Neuron (in vitro differentiated cells): ENCODE data around the gene FAM174C.

ENCODE experiments used
- H2AFZ ChIP-seq: one replicate; pipeline ENCODE4 v1.6.1; 2013; ENCODE audit warnings: low read depth, mild to moderate bottlenecking, inconsistent platforms, low read length, moderate library complexity
- H3K27me3 ChIP-seq: one replicate; pipeline ENCODE4 v1.6.1; 2013; ENCODE audit warnings: low read length; ENCODE audit not compliant: insufficient read depth
- H3K36me3 ChIP-seq: one replicate; pipeline ENCODE4 v1.6.1; 2013; ENCODE audit warnings: low read length; ENCODE audit not compliant: insufficient read depth
- H3K4me1 ChIP-seq: one replicate; pipeline ENCODE4 v1.6.1; 2013; ENCODE audit warnings: low read length; ENCODE audit not compliant: insufficient read depth
- H3K4me3 ChIP-seq: 2 replicates; pipeline ENCODE4 v1.5.1; 2013; ENCODE audit warnings: mild to moderate bottlenecking, low read length, moderate library complexity
- H3K9me3 ChIP-seq: one replicate; pipeline ENCODE4 v1.6.1; 2013; ENCODE audit warnings: low read length

The FAM174C gene

DNA sequence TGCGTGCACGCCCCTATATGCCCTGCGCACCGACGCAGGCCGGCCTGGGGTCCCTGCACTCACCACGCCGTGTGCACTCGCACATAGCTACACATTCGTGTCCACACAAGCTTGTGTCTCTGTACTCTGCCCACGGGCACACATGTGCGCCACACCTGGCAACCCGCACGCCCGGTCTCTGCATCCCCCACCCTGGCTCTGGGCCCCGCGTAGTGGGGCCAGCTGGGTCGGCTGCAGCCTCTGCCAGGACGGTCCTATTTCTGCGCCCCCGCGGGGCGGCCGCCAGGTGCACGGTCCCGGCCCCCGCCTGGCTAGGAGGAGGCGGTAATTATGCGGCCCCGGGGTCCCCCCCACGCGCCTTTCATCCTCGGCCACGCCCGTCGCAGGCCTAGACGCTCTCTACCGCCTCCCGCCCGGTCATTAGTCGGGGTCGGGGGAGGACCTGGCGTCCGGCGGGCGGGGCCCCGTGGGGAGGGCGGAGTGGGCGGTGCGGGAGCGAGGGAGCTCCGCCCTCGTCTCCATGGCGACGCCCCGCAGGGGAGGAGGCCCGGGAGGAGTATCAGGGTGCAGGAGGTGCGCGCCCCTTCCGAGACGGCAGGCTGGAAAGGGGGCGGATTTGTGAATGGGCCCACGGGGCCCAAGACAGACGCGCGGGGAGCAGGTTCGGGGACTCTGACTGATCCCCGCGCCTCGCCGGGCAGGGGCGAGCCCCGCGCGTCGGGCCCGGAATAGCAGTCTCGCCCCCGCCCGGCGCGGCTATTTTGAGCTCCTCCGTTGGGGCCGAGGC, 9.0 kb upstream of the FAM174C start:
- Histone ChIP-seq H3K27me3 (no peaks in the 10 kb centered on the region), H3K36me3 (peaks cover 13% of the 10 kb centered on the region), H3K4me1 (peaks cover 79% of the 10 kb centered on the region), H3K4me3 (peak overlapping the region; percentile 36), H2AFZ (no peak overlapping the region), H3K9me3 (no peaks in the 10 kb centered on the region)

GRCh38 chr19:1266916-1267476, 8.3 kb upstream of the FAM174C start:
- H3K27me3 ChIP-seq = no peaks in the 10 kb centered on the region
- H2AFZ ChIP-seq = no peak overlapping the region
- peak overlapping the region; percentile 36 for H3K4me3 ChIP-seq
- H3K9me3 ChIP-seq = no peaks in the 10 kb centered on the region
- H3K4me1 ChIP-seq = peaks cover 79% of the 10 kb centered on the region
- H3K36me3 ChIP-seq = peaks cover 19% of the 10 kb centered on the region

DNA sequence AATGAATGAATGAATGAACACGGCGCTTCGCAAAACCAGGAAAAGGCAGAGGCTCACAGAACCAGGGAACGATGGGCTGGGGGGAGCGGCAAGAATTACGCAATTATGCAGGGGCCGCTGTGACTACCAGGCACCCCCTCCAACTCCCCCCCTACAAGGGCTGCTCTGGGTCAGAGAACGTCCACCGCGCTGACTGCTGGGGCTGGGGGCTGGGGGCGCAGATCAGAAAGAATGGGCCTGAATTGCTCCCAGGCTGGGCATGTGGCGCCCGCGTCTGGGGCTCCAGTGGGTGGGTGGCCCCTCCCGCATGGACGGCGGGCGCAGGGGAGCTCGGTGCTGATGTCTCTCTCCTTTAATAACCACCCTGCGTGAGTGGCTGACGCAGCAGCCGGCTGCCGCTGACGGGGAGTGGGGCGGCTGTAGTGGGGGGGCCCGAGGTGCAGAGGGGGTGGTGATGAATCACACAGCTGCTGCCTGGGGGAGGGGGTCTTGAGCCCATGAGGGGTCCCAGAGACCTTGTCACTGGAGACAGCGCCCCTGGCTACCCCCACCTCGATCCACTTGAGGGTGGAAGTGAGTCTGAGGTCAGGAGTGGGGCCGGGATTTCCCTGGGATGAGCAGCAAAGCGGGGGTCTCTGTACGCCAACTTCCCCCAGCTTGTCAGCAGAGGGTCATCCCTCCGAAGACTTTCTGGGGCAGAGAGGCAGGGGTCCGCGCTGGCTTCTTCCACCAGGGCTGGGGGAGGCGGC, 7.7 kb upstream of the FAM174C start:
- Histone ChIP-seq H3K27me3 (no peaks in the 10 kb centered on the region), H3K4me1 (peaks cover 75% of the 10 kb centered on the region), H3K9me3 (no peaks in the 10 kb centered on the region), H3K4me3 (peak overlapping the region; percentile 36), H2AFZ (no peak overlapping the region), H3K36me3 (peaks cover 26% of the 10 kb centered on the region)

DNA sequence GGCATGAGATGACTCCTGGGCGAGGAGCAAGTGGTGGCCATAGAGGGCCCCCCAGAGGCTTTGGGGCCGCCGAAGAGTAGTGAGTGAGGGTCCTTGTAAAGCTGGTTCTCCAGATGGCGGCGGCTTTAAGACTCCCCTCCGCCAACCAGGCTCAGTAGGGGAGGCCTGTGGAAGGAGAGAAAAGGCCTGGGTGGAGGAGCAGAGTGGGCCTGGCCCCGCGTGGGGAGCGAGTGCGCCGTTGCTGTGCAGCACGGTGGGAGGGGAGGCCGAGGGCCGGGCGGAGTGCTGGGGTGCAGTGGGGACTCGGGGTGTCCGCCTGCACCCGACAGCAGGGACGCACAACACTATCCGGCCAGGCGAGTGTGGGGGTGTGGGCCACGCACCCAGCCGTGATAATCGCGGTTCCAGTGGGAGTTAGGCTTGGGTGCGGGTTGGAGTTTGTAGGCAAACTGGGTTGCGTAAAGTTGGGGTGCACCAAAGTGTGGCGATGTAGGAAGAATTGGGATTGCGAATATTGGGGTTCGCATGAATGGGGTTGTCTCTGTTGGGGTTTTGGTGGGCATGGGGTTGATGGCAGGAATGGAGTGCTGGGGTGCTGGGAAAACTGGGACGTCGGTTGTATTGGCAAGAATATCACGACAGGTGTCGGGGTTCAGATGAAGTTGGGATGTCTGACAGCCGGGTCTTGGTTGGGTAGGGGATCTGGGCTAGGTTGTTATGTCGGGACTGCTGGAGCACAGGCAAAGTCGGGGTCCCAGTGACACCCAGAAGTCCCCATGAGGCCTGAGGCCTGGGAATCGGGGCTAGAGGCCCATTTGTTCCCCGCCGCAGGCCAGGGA, 6.9 kb upstream of the FAM174C start:
- Histone ChIP-seq H3K27me3 (no peaks in the 10 kb centered on the region), H3K36me3 (peaks cover 33% of the 10 kb centered on the region), H3K9me3 (no peaks in the 10 kb centered on the region), H3K4me3 (peak overlapping the region; percentile 14), H2AFZ (no peak overlapping the region), H3K4me1 (peaks cover 74% of the 10 kb centered on the region)

DNA sequence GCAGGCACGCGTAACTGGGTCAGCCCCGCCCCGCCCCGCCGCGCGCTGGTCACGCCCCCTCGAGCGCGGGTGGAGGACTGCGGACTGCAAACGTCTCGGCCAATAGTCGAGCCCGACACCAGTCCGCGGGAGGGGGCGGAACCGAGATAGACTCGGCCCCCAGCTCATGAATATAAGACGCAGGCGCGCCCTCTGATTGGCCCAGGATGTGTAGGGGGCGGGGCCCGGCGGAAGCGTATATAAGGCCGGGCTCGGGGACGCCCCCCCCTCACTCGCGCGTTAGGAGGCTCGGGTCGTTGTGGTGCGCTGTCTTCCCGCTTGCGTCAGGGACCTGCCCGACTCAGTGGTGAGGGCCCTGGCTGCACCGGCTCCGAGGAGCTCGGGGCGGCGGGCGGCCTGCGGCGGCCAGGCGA, 6.3 kb upstream of the FAM174C start, which contains the start of gene CIRBP:
TSS of gene CIRBP (plus strand) at position 268 of the 413 bp plus-strand sequence. CDS start 1,602 bp downstream, outside the sequence.
- no peaks in the 10 kb centered on the region for H3K9me3 ChIP-seq
- peaks cover 78% of the 10 kb centered on the region for H3K4me1 ChIP-seq
- H3K36me3 ChIP-seq = peaks cover 40% of the 10 kb centered on the region
- peak within 1 kb of the TSS; percentile 74 for H3K4me3 ChIP-seq
- no peak within 1 kb of the TSS for H2AFZ ChIP-seq
- H3K27me3 ChIP-seq = no peaks in the 10 kb centered on the region

GRCh38 chr19:1269478-1270212, 5.7 kb upstream of the FAM174C start:
- H3K36me3 ChIP-seq = peaks cover 45% of the 10 kb centered on the region
- H3K9me3 ChIP-seq = no peaks in the 10 kb centered on the region
- H3K4me1 ChIP-seq = peaks cover 75% of the 10 kb centered on the region
- H2AFZ ChIP-seq = no peak overlapping the region
- peak overlapping the region; percentile 74 for H3K4me3 ChIP-seq
- no peaks in the 10 kb centered on the region for H3K27me3 ChIP-seq

DNA sequence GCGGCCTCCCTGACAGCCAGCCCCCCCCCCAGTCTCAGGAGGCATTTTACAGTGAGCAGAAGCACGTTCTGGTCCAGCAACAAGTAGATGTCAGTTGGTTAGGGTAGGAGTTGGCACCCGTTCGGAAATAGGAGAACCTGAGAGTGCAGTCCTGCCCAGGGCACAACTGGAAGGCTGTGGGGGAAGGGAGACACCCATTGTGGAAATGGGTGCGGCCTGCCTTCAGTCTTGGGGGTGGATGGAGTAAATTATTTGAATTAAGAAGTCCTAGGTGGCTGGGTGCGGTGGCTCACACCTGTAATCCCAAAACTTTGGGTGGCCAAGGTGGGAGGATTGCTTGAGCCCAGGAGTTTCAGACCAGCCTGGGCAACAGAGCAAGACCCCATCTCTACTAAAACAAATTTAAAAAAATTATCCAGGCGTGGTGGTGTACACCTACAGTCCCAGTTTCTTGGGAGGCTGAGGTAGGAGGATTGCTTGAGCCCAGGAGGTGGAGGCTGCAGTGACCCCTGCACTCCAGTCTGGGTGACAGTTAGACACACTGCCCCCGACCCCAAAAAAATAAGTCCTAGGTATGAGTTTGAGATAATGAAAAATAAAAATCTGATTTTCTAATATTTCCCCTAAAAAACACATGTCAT, 5.0 kb upstream of the FAM174C start:
- peaks cover 73% of the 10 kb centered on the region for H3K4me1 ChIP-seq
- peaks cover 49% of the 10 kb centered on the region for H3K36me3 ChIP-seq
- no peaks in the 10 kb centered on the region for H3K9me3 ChIP-seq
- H3K4me3 ChIP-seq = peak overlapping the region; percentile 74
- no peak overlapping the region for H2AFZ ChIP-seq
- no peaks in the 10 kb centered on the region for H3K27me3 ChIP-seq

- Histone ChIP-seq H3K36me3 (peaks cover 49% of the 10 kb centered on the region), H3K27me3 (no peaks in the 10 kb centered on the region), H3K4me1 (peaks cover 69% of the 10 kb centered on the region), H3K9me3 (no peaks in the 10 kb centered on the region), H3K4me3 (peak overlapping the region; percentile 7), H2AFZ (no peak overlapping the region)
Measured at GRCh38 chr19:1270854-1271527, 4.3 kb upstream of the FAM174C start.

DNA sequence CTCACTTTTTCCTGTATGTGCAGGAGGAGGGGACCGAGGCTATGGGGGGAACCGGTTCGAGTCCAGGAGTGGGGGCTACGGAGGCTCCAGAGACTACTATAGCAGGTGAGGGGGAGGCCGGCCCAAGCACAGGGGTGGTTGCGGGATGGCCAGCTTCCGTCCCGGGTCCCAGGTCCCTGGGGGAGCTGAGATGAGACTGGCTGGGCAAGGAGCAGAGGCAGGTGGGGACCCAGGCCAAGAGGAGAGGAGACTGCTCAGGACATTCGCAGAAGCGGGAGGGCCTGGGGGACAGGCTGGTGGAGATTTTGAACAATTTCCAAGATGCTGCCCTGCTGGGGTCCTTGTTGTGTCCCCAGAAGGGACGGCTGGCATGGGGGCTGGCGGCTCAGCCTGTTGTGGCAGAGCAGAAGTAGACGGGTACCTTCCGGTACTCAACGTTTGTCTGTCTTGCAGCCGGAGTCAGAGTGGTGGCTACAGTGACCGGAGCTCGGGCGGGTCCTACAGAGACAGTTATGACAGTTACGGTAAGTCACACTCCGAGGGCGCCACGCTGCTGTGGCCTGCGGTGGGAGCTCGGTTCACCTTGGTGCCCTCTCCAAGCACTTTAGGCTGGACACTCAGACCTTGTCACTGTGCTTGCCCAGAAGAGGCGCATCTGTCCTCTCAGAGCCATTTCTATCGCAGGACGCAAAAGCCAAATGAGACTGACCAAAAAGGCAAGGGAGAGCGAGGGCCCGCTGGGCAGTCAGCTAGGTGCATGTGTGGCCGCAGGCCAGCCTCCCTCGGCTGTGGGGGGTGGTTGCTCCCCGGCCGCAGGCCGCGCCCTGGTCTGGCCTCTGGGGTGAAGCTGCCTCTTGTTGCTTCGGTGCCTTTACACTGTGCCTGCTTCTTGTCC, 3.6 kb upstream of the FAM174C start:
- no peaks in the 10 kb centered on the region for H3K27me3 ChIP-seq
- peaks cover 49% of the 10 kb centered on the region for H3K36me3 ChIP-seq
- H3K9me3 ChIP-seq = no peaks in the 10 kb centered on the region
- H2AFZ ChIP-seq = no peak overlapping the region
- H3K4me3 ChIP-seq = no peak overlapping the region
- peaks cover 73% of the 10 kb centered on the region for H3K4me1 ChIP-seq

DNA sequence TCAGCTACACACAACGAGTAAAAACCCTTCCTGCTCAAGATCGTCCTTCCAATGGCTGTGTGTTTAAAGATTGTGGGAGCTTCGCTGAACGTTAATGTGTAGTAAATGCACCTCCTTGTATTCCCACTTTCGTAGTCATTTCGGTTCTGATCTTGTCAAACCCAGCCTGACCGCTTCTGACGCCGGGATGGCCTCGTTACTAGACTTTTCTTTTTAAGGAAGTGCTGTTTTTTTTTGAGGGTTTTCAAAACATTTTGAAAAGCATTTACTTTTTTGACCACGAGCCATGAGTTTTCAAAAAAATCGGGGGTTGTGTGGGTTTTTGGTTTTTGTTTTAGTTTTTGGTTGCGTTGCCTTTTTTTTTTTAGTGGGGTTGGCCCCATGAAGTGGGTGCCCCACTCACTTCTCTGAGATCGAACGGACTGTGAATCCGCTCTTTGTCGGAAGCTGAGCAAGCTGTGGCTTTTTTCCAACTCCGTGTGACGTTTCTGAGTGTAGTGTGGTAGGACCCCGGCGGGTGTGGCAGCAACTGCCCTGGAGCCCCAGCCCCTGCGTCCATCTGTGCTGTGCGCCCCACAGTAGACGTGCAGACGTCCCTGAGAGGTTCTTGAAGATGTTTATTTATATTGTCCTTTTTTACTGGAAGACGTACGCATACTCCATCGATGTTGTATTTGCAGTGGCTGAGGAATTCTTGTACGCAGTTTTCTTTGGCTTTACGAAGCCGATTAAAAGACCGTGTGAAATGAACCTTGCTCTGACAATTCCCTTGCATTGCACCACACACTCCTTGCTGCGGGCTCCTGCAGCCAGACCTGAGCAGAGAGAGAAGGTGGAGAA, 2.7 kb upstream of the FAM174C start:
- Histone ChIP-seq H3K36me3 (peaks cover 52% of the 10 kb centered on the region), H3K27me3 (no peaks in the 10 kb centered on the region), H2AFZ (no peak overlapping the region), H3K4me3 (no peak overlapping the region), H3K4me1 (peaks cover 69% of the 10 kb centered on the region), H3K9me3 (no peaks in the 10 kb centered on the region)
